HG02885 (cell line): ENCODE results near the gene ZBTB37.
A peak's percentile ranks its signal among the peaks of the same experiment; 100 is the strongest.
"Not testable (repeated sequence)": the region's sequence is repeated elsewhere in the genome, so short reads cannot be mapped to it uniquely, and the experiment has no call there.

Experiments used
- ATAC-seq: cut with Tn5 transposase; IDR thresholded peaks from one replicate; pipeline ENCODE4 v1.9.1; 2021; ENCODE audit warnings: mild to moderate bottlenecking; ENCODE audit not compliant: unreplicated experiment, poor library complexity

The ZBTB37 gene

GRCh38 chr1:173868266-173869020 lies at the start of gene ZBTB37:
Gene ZBTB37, plus strand, starts transcription at chr1:173868380. Its CDS starts 1,846 bp downstream, at chr1:173870226.
- ATAC-seq: peak; percentile 61

- no peak for ATAC-seq
Observed at GRCh38 chr1:173818459-173818858, 49.7 kb upstream of the ZBTB37 start.

GRCh38 chr1:173821680-173822079 lies 46.5 kb upstream of the ZBTB37 start:
- ATAC-seq: no peak

GRCh38 chr1:173823781-173824314 lies 44.3 kb upstream of the ZBTB37 start:
- peak; percentile 47 for ATAC-seq

GRCh38 chr1:173824315-173825081 lies 43.7 kb upstream of the ZBTB37 start, which contains the start of the genes CENPL and DARS2:
Gene CENPL, minus strand, starts transcription at chr1:173824883. Its CDS starts 13,584 bp downstream, at chr1:173811299.
Gene DARS2, plus strand, starts transcription at chr1:173824673. Its CDS starts 557 bp downstream, at chr1:173825230.
- peak; percentile 85 for ATAC-seq

GRCh38 chr1:173827611-173828010 lies 40.6 kb upstream of the ZBTB37 start:
- no peak for ATAC-seq

- ATAC-seq: no peak
Observed at GRCh38 chr1:173832748-173833147, 35.4 kb upstream of the ZBTB37 start.

GRCh38 chr1:173852105-173852504 lies 16.1 kb upstream of the ZBTB37 start:
- ATAC-seq: no peak

GRCh38 chr1:173853074-173853473 lies 15.1 kb upstream of the ZBTB37 start:
- ATAC-seq: no peak

- ATAC-seq: no peak
Observed at GRCh38 chr1:173856014-173856413, 12.2 kb upstream of the ZBTB37 start.

- ATAC-seq: no peak
Observed at GRCh38 chr1:173856903-173857302, 11.3 kb upstream of the ZBTB37 start.

- ATAC-seq: no peak
Observed at GRCh38 chr1:173857363-173857917, 10.7 kb upstream of the ZBTB37 start.

- not testable (repeated sequence) for ATAC-seq
Observed at GRCh38 chr1:173859547-173859946, 8.6 kb upstream of the ZBTB37 start.

- ATAC-seq: no peak
Observed at GRCh38 chr1:173860065-173860464, 8.1 kb upstream of the ZBTB37 start.

GRCh38 chr1:173861731-173862145 lies 6.4 kb upstream of the ZBTB37 start:
- no peak for ATAC-seq

GRCh38 chr1:173862146-173862768 lies 5.9 kb upstream of the ZBTB37 start:
- not testable (repeated sequence) for ATAC-seq

- ATAC-seq: no peak
Observed at GRCh38 chr1:173862769-173863223, 5.4 kb upstream of the ZBTB37 start.

- ATAC-seq: no peak
Observed at GRCh38 chr1:173863224-173864161, 4.7 kb upstream of the ZBTB37 start.
